DMS114 treated with DMSO at 0.1 percent for 48 hours (cell line): ENCODE data around the gene PLAC8.
A peak's percentile ranks its signal among the peaks of the same experiment; 100 is the strongest.
"Not testable (repeated sequence)": the region's sequence is repeated elsewhere in the genome, so short reads cannot be mapped to it uniquely, and the experiment has no call there.

ENCODE experiments used
- DNase-seq: peaks from one replicate; lab custom pipeline; 2025; ENCODE audit not compliant: unreplicated experiment; lab: John Stamatoyannopoulos, UW

The PLAC8 gene

DNA sequence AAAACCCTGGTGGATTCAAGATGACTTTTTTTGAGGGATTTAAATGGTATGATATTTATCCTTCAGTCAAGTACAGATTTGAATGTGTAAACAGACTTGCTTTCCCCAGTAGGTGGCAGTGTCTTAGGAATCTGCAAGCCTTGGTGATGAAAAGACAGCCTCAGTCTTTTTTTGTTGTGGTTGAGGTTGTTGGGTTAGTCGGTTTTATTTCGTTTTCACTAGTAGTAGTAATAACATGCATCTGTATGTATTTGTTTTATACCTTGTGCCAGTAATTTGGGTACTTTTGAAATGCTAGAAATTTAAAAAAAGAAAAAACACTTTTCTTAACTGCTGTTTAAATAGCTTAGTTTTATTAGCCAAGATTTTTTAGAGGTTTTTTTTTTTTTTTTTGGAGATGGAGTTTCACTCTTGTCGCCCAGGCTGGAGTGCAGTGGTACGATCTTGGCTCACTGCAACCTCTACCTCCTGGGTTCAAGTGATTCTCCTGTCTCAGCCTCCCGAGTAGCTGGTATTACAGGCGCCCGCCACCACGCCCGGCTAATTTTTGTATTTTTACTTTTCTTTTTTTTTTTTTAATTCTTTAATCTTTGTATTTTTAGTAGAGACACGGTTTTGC, 40.3 kb downstream of the PLAC8 start:
- DNase-seq, result peak; percentile 23

DNA sequence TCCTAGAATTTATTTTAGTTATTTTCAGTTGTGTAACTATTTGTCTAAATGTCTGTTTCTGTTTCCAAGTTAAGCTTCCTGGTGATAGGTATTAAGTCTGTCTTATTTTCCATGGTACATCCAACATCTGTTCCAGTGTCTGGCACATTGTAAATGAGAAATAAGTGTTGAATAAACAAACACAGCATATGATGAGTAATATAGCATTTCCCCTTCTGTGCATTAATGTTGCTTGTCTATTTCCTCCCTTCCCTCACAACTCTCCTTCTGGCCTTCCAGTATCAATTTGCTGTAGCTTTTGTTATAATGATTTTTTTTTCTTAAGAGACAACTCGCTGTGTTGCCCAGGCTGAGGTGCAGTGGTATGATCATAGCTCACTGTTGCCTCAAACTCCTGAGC, 43.4 kb downstream of the PLAC8 start:
- no peak for DNase-seq

GRCh38 chr4:83067058-83067639, 47.4 kb downstream of the PLAC8 start:
- no peak for DNase-seq

DNA sequence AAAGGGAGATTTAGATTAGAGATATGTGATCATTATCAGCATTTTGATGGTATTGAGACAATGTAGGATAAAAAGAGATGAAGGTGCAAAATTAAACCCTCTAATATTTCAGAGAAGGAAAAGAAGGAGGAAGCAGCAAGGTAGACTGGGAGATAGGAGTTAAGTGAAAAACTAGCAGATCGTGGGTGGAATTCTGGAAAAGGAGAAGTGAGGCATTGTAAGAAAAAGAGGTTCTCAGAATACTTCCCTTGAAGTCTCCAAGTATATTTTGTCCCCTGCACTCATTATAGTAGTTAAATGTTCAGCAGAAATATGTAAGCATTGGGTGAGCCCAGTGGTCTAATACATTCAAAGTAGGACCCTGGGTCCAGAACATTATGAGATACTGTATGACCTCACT, 49.3 kb downstream of the PLAC8 start:
- no peak for DNase-seq

DNA sequence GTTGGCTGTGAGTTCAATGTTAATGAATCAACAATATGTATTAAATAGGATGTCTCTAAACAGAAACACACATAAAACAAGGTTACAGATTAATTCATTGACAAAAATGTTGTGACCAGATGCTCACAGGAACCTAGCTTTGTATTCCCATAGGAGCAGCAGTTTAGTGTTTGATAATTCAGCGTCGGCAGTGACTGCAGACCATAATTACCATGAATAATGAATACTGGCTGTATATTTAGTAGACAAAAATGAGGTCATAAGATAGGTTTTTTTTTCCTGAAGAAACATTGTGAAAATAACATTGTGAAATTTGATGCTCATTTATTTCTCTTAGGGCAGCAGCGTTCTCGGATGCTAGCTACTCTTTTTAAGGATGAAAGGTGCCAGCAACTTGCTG, 51.8 kb downstream of the PLAC8 start:
- DNase-seq, result no peak

GRCh38 chr4:83054928-83055327, 59.6 kb downstream of the PLAC8 start:
- no peak for DNase-seq

DNA sequence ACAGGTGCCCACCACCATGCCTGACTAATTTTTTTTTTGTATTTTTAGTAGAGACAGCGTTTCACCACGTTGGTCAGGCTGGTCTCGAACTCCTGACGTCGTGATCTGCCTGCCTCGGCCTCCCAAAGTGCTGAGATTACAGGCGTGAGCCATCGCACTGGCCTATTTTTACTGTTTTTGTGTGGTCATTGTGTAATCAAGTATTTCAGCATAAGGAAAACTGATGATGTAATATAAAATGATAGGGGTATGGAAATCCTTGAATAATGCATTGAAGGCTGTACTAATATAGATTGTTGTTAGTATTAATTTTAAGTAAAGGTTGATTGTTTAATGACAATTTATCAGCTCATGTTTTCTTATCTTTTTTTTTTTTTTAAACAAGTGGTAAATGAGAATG, 65.7 kb downstream of the PLAC8 start:
- DNase-seq, result not testable (repeated sequence)

- no peak for DNase-seq
These were observed 67.6 kb downstream of the PLAC8 start for GRCh38 chr4:83046693-83047473.

GRCh38 chr4:83043801-83044407, 70.6 kb downstream of the PLAC8 start:
- no peak for DNase-seq

DNA sequence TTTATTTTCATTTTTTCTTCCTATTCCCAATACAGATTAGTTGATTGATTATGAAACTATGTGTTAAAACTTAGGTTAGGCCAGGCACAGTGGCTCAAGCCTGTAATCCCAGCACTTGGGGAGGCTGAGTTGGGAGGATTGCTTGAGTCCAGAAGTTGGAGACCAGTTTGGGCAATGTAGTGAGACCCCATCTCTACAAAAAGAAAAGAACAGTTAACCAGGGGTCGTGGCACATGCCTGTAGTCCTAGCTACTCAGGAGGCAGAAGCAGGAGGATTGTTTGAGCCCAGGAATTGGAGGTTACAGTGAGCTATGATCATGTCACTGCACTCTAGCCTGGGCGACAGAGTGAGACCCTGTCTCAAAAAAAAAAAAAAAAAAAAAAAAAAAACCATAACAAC, 71.4 kb downstream of the PLAC8 start:
- DNase-seq, result not testable (repeated sequence)

- no peak for DNase-seq
These were observed 74.3 kb downstream of the PLAC8 start for GRCh38 chr4:83040269-83040668.
